Spleen (tissue), 7 donors: ENCODE measurements around the gene SEMA7A.

Source experiments
- POLR2A ChIP-seq, 3 donors: fragments of 450-650 bp; IDR thresholded peaks; one replicate each; pipeline ENCODE4 v1.5.1; 2017; ENCODE audit warnings: antibody characterized with exemption in 3 of 3, mild to moderate bottlenecking in 1 of 3
- POLR2AphosphoS5 ChIP-seq, 3 donors: sonication (generic); formaldehyde crosslinking; IDR thresholded peaks; one replicate each; pipeline ENCODE4 v1.5.1; 2017; ENCODE audit warnings: antibody characterized with exemption in 3 of 3
- TF ChIP-seq, protein P1 (sequence below), 11 experiments: fragments of 200-600 bp in 7 of 11; fragments of 450-650 bp in 4 of 11; sonication (generic) in 4 of 11; IDR thresholded peaks in 8 of 11; conservative IDR thresholded peaks in 3 of 11; 1 replicate in 7 of 11; 2 replicates in 4 of 11; pipeline versions ENCODE4 v1.4.0 to v1.8.0; 2016 to 2021; ENCODE audit warnings: antibody characterized with exemption in 11 of 11, inconsistent platforms in 4 of 11, mild to moderate bottlenecking in 1 of 11
- donor health status: DM: no; HTN: no; CAD: no; lungs with moderate emphysema.
- donor health status: DM: no; HTN: no; CAD: no.
- donor health status: DM: no; HTN: no; CAD: no.

DNA sequence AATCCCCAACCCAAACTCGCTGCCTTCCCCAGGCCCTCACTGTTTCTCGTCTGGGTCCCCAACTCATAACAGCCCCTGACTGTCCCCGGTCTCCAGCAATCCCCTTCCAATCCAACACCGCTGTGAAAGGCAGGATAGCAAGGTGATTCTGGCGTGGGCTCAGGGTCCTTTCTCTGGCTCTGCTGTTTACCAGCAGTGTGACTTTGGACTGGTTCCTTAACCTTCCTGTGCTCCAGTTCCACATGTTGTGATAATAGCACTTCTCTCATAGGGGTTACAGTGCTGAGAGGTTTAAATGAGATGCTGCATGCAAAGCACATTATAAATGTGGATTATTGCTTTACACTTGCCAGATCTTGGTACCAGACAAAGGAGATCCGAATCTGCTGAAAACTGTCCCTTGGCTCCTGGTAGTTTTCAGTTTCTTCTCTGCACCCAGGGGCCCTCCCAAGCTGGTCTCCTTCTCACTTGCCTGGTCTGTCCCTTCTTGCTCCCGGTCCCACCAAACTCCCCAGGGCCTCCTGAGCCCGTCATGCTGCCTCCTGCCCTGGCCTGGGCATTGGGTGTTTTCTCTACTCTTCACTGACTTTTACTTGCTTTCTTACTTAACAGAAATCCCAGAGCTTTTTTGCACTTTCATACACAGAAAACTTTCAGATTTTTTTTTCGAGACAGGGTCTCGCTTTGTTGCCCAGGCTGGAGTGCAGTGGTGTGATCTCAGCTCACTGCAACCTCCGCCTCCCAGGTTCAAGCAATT, 39.5 kb downstream of the SEMA7A start:
- TF ChIP-seq, protein P1, sequence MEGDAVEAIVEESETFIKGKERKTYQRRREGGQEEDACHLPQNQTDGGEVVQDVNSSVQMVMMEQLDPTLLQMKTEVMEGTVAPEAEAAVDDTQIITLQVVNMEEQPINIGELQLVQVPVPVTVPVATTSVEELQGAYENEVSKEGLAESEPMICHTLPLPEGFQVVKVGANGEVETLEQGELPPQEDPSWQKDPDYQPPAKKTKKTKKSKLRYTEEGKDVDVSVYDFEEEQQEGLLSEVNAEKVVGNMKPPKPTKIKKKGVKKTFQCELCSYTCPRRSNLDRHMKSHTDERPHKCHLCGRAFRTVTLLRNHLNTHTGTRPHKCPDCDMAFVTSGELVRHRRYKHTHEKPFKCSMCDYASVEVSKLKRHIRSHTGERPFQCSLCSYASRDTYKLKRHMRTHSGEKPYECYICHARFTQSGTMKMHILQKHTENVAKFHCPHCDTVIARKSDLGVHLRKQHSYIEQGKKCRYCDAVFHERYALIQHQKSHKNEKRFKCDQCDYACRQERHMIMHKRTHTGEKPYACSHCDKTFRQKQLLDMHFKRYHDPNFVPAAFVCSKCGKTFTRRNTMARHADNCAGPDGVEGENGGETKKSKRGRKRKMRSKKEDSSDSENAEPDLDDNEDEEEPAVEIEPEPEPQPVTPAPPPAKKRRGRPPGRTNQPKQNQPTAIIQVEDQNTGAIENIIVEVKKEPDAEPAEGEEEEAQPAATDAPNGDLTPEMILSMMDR (IDR thresholded peaks at IDR 0.05 in 8 of 11, conservative IDR thresholded peaks at IDR 0.05 in 3 of 11): no peak
- TF ChIP-seq POLR2A (IDR thresholded peaks at IDR 0.05) (no peak), POLR2AphosphoS5 (IDR thresholded peaks at IDR 0.05) (no peak)
